PC-3 (cell line): ENCODE measurements around the gene CFAP107. TPM values are rescaled to one million over a fixed set of nuclear protein-coding genes. Genes with fewer than 3 reads are reported as not detected.
"Not testable (repeated sequence)": the region's sequence is repeated elsewhere in the genome, so short reads cannot be mapped to it uniquely, and the experiment has no call there.

Experiments used
- ATAC-seq: fragments of 200-7000 bp; cut with Tn5 transposase; 2 replicates; pipeline ENCODE4 v1.9.1; 2020; ENCODE audit warnings: mild to moderate bottlenecking, moderate library complexity
- BruUV-seq: library from RNA; stranded (reverse); fragments of 400-500 nt; replicated peaks from 2 replicates; lab custom pipeline; 2021; lab: Mats Ljungman, UMichigan
- CTCF ChIA-PET: fragments of 300-600 bp; sonication (Branson Sonifier 250); formaldehyde crosslinking; loops from one replicate; lab custom pipeline; 2022; ENCODE audit warnings: antibody characterized with exemption; lab: Charles Lee
- POLR2A ChIA-PET: fragments of 300-600 bp; sonication (Branson Sonifier 250); formaldehyde crosslinking; loops from one replicate; lab custom pipeline; 2022; ENCODE audit warnings: antibody characterized with exemption; ENCODE audit not compliant: unreplicated experiment; lab: Charles Lee
- DNase-seq: peaks from one replicate; pipeline ENCODE4 v3.0.0-alpha.2; 2015
- H2AFZ ChIP-seq: fragments of 300-600 bp; sonication (generic); 2 replicates; pipeline ENCODE4 v1.6.0; 2016; ENCODE audit warnings: antibody characterized with exemption, low read length
- H3F3A ChIP-seq: fragments of 300-600 bp; sonication (generic); one replicate; pipeline ENCODE4 v1.6.0; 2017; ENCODE audit warnings: antibody characterized with exemption, low read length, control low read depth, mild to moderate bottlenecking; ENCODE audit not compliant: unreplicated experiment
- H3K27ac ChIP-seq: fragments of 300-600 bp; sonication (generic); 2 replicates; pipeline ENCODE4 v1.5.1; 2016; ENCODE audit warnings: mild to moderate bottlenecking, low read length
- H3K27me3 ChIP-seq: fragments of 300-600 bp; sonication (generic); 2 replicates; pipeline ENCODE4 v1.6.1; 2016; ENCODE audit warnings: low read length, mixed read lengths
- H3K36me3 ChIP-seq: fragments of 300-600 bp; sonication (generic); 2 replicates; pipeline ENCODE4 v1.6.1; 2016; ENCODE audit warnings: low read depth, mixed run types, low read length, mixed read lengths
- H3K4me1 ChIP-seq: fragments of 300-600 bp; sonication (generic); 2 replicates; pipeline ENCODE4 v1.5.1; 2016; ENCODE audit warnings: low read length; ENCODE audit not compliant: insufficient read depth
- H3K4me2 ChIP-seq: fragments of 300-600 bp; sonication (generic); 2 replicates; pipeline ENCODE4 v1.6.0; 2016; ENCODE audit warnings: low read length
- H3K4me3 ChIP-seq: fragments of 300-600 bp; sonication (generic); 2 replicates; pipeline ENCODE4 v1.5.1; 2016; ENCODE audit warnings: mild to moderate bottlenecking, low read length, mixed read lengths
- H3K79me2 ChIP-seq: fragments of 300-600 bp; sonication (generic); 2 replicates; pipeline ENCODE4 v1.6.1; 2017; ENCODE audit warnings: low read length, mixed read lengths
- H3K9ac ChIP-seq: fragments of 300-600 bp; sonication (generic); 2 replicates; pipeline ENCODE4 v1.6.0; 2016; ENCODE audit warnings: mild to moderate bottlenecking, low read length
- H3K9me2 ChIP-seq: fragments of 300-600 bp; sonication (generic); replicated peaks from 2 replicates; pipeline ENCODE4 v1.6.1; 2016; ENCODE audit warnings: mixed run types, low read length, mixed read lengths
- H3K9me3 ChIP-seq: fragments of 300-600 bp; sonication (generic); 2 replicates; pipeline ENCODE4 v1.6.1; 2016; ENCODE audit warnings: low read length, mixed read lengths
- H4K20me1 ChIP-seq: fragments of 300-600 bp; sonication (generic); 2 replicates; pipeline ENCODE4 v1.6.1; 2016; ENCODE audit warnings: low read length, mixed read lengths
- EZH2 ChIP-seq: fragments of 300-600 bp; sonication (generic); IDR thresholded peaks from one replicate; pipeline ENCODE4 v1.6.1; 2017; ENCODE audit warnings: antibody characterized with exemption, mild to moderate bottlenecking, low read length; ENCODE audit not compliant: unreplicated experiment
- EZH2phosphoT487 ChIP-seq: fragments of 300-600 bp; sonication (generic); IDR thresholded peaks from 2 replicates; pipeline ENCODE4 v1.6.1; 2018; ENCODE audit warnings: mild to moderate bottlenecking, antibody characterized with exemption, low read length, borderline replicate concordance
- intact Hi-C: fragments of 100-400 bp; cut with micrococcal nuclease; formaldehyde crosslinking; loops from 2 replicates; pipeline ENCODE4 v1.9.0; 2023
- total RNA-seq: library from RNA; depleted of rRNA; stranded (reverse); fragments of >200 nt; gene quantifications from 2 replicates; pipeline ENCODE4 v1.2.3, GENCODE V29; 2014
- TF ChIP-seq, protein P1 (sequence below): fragments of 300-600 bp; sonication (generic); conservative IDR thresholded peaks from 2 replicates; pipeline ENCODE4 v1.5.1; 2017; ENCODE audit warnings: antibody characterized with exemption, low read depth, mild to moderate bottlenecking, low read length

Gene CFAP107
- total RNA-seq, 1 experiment from 2014 or later = not detected

DNA sequence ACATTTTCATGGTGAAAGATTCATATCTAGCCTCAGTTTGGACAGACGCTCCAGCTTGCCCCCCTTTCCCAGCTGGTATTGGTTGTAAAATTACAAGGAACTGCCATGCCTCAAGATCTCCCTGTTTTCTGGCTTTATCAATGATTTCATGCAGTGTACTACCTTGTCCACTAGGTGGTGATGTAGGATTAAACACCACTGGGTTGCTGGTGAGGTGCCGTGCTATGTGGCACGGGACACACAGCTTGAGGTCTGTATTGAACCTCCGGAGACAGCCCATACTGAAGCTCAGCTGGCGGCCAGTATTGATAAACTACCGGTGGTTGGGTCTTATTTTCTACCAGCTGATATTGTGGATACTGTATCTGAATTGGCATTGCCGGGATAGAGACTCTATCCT is 37.8 kb downstream of the CFAP107 start:
- not testable (repeated sequence) for ATAC-seq

DNA sequence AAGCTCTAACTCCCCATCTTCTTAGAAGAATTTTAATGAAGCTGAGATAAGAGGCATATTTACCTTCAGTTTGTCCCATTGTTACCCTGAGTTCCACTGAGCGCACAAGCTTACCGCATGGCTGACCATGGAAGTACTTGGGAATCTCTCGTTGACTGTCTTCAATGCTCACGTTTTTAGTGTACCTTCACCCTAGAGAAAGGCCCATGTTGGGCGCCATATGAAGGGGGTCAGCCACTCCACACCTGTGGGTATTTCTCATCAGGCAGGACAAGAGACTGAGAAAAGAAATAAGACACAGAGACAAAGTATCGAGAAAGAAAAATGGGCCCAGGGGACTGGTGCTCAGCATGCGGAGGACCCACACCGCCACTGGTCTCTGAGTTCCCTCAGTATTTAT is 38.7 kb downstream of the CFAP107 start:
- not testable (repeated sequence) for DNase-seq, H3K9ac ChIP-seq, H3K9me2 ChIP-seq

More for the DNA sequence above, 37.8 kb downstream of the CFAP107 start:
- H3K4me1 ChIP-seq, CTCF ChIA-PET, H3K4me3 ChIP-seq, H3K4me2 ChIP-seq, H3K9me3 ChIP-seq, POLR2A ChIA-PET, BruUV-seq, H3K79me2 ChIP-seq, H3K27ac ChIP-seq, intact Hi-C loops, H2AFZ ChIP-seq, H3F3A ChIP-seq, H3K9me2 ChIP-seq, H4K20me1 ChIP-seq, H3K36me3 ChIP-seq, H3K9ac ChIP-seq: not testable (repeated sequence)
- DNase-seq = peak; percentile 47
- TF ChIP-seq, protein P1, sequence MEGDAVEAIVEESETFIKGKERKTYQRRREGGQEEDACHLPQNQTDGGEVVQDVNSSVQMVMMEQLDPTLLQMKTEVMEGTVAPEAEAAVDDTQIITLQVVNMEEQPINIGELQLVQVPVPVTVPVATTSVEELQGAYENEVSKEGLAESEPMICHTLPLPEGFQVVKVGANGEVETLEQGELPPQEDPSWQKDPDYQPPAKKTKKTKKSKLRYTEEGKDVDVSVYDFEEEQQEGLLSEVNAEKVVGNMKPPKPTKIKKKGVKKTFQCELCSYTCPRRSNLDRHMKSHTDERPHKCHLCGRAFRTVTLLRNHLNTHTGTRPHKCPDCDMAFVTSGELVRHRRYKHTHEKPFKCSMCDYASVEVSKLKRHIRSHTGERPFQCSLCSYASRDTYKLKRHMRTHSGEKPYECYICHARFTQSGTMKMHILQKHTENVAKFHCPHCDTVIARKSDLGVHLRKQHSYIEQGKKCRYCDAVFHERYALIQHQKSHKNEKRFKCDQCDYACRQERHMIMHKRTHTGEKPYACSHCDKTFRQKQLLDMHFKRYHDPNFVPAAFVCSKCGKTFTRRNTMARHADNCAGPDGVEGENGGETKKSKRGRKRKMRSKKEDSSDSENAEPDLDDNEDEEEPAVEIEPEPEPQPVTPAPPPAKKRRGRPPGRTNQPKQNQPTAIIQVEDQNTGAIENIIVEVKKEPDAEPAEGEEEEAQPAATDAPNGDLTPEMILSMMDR = peak; percentile 27; the same call in 1 of the 2 replicates
- peaks cover 11% of the 10 kb centered on the region; the same call in 1 of the 2 replicates for H3K27me3 ChIP-seq

DNA sequence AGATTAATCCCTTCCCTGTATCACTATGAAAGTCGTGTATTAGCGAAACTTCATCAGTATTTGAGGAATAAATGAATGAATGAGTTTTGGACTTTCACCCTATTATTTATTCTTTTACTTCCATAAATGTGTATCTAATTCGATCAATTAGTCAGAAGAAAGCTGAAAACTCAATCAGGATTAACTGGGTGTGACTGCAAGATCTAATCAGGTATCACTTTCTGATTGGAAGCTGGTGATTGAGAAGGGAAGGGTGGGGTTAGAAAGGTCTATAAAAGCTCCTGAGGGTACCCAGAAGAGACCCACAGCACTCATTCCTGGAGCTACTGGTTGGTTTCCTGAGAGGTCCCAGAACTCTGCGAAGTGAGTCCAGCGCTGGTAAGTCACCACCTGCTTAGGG is 45.1 kb downstream of the CFAP107 start, which contains the start of gene PRAMEF1:
TSS of gene PRAMEF1 (plus strand) at position 301 of the 400 bp plus-strand sequence. CDS start 1,831 bp downstream, outside the sequence.
- H3F3A ChIP-seq, BruUV-seq, H3K9me2 ChIP-seq, H3K9ac ChIP-seq, DNase-seq, H4K20me1 ChIP-seq, H3K4me1 ChIP-seq, H3K27me3 ChIP-seq, H3K36me3 ChIP-seq, H3K27ac ChIP-seq, H2AFZ ChIP-seq, ATAC-seq, H3K4me3 ChIP-seq, H3K9me3 ChIP-seq, CTCF ChIA-PET, H3K79me2 ChIP-seq, H3K4me2 ChIP-seq, intact Hi-C loops, POLR2A ChIA-PET: not testable (repeated sequence)

More for the DNA sequence above, 38.7 kb downstream of the CFAP107 start:
- H3K9me3 ChIP-seq, H3K4me2 ChIP-seq, BruUV-seq, H3K36me3 ChIP-seq, H2AFZ ChIP-seq, H3K79me2 ChIP-seq, POLR2A ChIA-PET, CTCF ChIA-PET, H3K27ac ChIP-seq, intact Hi-C loops, H4K20me1 ChIP-seq, H3K27me3 ChIP-seq, H3K4me3 ChIP-seq, H3K4me1 ChIP-seq, ATAC-seq, H3F3A ChIP-seq: not testable (repeated sequence)

DNA sequence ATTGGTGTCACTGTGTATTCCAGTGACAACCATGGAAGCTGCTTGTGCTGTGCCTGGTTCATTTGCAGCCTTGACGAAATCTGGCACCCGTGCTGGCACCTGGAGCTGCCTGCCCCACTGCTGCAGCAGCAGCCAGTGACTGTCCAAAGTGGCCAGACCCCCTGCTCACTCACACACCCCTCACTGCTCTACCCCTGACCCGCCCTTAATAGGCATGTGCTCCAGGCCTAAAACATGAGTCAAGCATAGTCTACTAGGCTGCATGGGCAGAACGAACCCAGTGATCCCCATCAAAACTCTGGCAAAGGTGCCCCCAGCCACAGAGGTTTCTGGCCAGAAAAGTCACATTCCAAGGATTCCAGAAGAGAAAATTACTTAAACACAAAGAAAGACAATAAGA is 52.9 kb downstream of the CFAP107 start:
- Histone ChIP-seq H3K4me3 (no peak overlapping the region), H3K9me2 (no peaks in the 10 kb centered on the region), H4K20me1 (no peaks in the 10 kb centered on the region), H2AFZ (no peak overlapping the region), H3K36me3 (no peaks in the 10 kb centered on the region), H3K79me2 (no peaks in the 10 kb centered on the region), H3K27ac (no peak overlapping the region), H3K9me3 (no peaks in the 10 kb centered on the region), H3K4me2 (no peak overlapping the region), H3K4me1 (no peaks in the 10 kb centered on the region), H3K27me3 (peaks cover 6% of the 10 kb centered on the region; the same call in 1 of the 2 replicates), H3K9ac (no peak overlapping the region), H3F3A (no peaks in the 10 kb centered on the region)
- intact Hi-C loops = no loop called here
- BruUV-seq = no TSS peak
- TF ChIP-seq EZH2phosphoT487 = no peak
- TF ChIP-seq, protein P1 = no peak
- no peak for TF ChIP-seq EZH2
- POLR2A ChIA-PET = no interaction called here
- DNase-seq = peak; percentile 7
- no peak for ATAC-seq
- CTCF ChIA-PET = no interaction called here
